Colonic mucosa (tissue), 4 donors: ENCODE results near the gene PIK3AP1. TPM values are rescaled to one million over a fixed set of nuclear protein-coding genes. Genes with fewer than 3 reads are reported as not detected.

Experiments
- DNase-seq: peaks from one replicate; pipeline ENCODE4 v3.0.0-alpha.2; 2020
- H3K27ac ChIP-seq: fragments of 200-600 bp; one replicate; pipeline ENCODE4 v1.8.0; 2021
- H3K27me3 ChIP-seq: fragments of 200-600 bp; one replicate; pipeline ENCODE4 v1.8.0; 2021
- H3K36me3 ChIP-seq: fragments of 200-600 bp; one replicate; pipeline ENCODE4 v1.8.0; 2021
- H3K4me1 ChIP-seq: fragments of 200-600 bp; one replicate; pipeline ENCODE4 v1.8.0; 2021; ENCODE audit warnings: mild to moderate bottlenecking
- H3K4me3 ChIP-seq: fragments of 200-600 bp; one replicate; pipeline ENCODE4 v1.8.0; 2021
- H3K9ac ChIP-seq, 2 donors: one replicate each; pipeline ENCODE4 v1.7.0; 2013; ENCODE audit warnings: control low read depth in 2 of 2, low read depth in 2 of 2, low read length in 2 of 2
- H3K9me3 ChIP-seq: fragments of 200-600 bp; one replicate; pipeline ENCODE4 v1.8.0; 2021
- intact Hi-C: fragments of 100-400 bp; cut with DNase I; formaldehyde crosslinking; loops from one replicate; pipeline ENCODE4 v1.14.1; 2022
- total RNA-seq, 2 donors: library from RNA; stranded (reverse); fragmentation: NEBNext Ultra II Directional in 1 of 2; extraction: Animal tissue kit (Norgen Biotek cat#: 25700) in 1 of 2; gene quantifications; one replicate each; pipeline ENCODE4 v1.2.1, GENCODE V29; 2021
- TF ChIP-seq, protein P1 (sequence below): fragments of 200-600 bp; IDR thresholded peaks from one replicate; pipeline ENCODE4 v1.8.0; 2022; ENCODE audit warnings: antibody characterized with exemption, mild to moderate bottlenecking
- donor health status: healthy.
- donor health status: DM: no; HTN: no; CAD: no.
- donor health status: DM: no; HTN: no; CAD: no.

The PIK3AP1 gene
- total RNA-seq, 2 donors from 2014 or later: 10.9 to 12.4 TPM

- no peak for DNase-seq
Measured at GRCh38 chr10:96708456-96708855, 11.9 kb downstream of the PIK3AP1 start.

DNA sequence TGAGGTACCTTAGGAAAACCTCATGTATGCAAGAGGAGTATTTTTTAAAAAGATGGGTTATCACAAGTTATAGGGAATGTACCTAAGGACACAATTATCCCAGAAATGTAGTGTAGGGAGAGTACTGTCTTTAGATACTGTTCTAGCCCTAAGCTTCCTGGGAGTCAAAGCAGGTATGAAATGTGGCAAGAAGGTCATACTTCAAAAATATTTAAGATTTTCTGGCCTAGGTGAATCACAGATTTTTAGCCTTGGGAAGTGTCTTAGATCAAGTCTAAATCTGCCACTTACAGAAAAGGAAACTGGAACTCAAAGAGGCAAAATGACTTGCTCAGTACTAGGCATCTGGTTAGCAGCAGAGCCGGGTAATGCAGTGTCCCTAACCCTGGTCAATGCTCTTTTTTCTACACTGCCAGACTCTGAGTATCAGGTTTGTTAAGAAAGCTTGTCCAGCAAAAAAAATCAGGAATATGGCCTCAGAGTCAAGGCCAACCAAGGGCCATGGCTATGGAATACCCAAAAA is 13.9 kb downstream of the PIK3AP1 start:
- no peaks in the 10 kb centered on the region for H3K9me3 ChIP-seq
- H3K9ac ChIP-seq: no peak overlapping the region
- no peak overlapping the region for H3K4me3 ChIP-seq
- TF ChIP-seq, protein P1, sequence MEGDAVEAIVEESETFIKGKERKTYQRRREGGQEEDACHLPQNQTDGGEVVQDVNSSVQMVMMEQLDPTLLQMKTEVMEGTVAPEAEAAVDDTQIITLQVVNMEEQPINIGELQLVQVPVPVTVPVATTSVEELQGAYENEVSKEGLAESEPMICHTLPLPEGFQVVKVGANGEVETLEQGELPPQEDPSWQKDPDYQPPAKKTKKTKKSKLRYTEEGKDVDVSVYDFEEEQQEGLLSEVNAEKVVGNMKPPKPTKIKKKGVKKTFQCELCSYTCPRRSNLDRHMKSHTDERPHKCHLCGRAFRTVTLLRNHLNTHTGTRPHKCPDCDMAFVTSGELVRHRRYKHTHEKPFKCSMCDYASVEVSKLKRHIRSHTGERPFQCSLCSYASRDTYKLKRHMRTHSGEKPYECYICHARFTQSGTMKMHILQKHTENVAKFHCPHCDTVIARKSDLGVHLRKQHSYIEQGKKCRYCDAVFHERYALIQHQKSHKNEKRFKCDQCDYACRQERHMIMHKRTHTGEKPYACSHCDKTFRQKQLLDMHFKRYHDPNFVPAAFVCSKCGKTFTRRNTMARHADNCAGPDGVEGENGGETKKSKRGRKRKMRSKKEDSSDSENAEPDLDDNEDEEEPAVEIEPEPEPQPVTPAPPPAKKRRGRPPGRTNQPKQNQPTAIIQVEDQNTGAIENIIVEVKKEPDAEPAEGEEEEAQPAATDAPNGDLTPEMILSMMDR: no peak
- intact Hi-C loops: no loop called here
- DNase-seq: no peak
- no peaks in the 10 kb centered on the region for H3K4me1 ChIP-seq
- H3K27me3 ChIP-seq: no peaks in the 10 kb centered on the region
- H3K36me3 ChIP-seq: no peaks in the 10 kb centered on the region
- no peak overlapping the region for H3K27ac ChIP-seq

More at GRCh38 chr10:96708456-96708855, 11.9 kb downstream of the PIK3AP1 start:
- Histone ChIP-seq H3K36me3 (no peaks in the 10 kb centered on the region), H3K9ac (no peak overlapping the region), H3K9me3 (no peaks in the 10 kb centered on the region), H3K4me1 (no peaks in the 10 kb centered on the region), H3K4me3 (no peak overlapping the region), H3K27ac (no peak overlapping the region), H3K27me3 (no peaks in the 10 kb centered on the region)
- TF ChIP-seq, protein P1: no peak
- intact Hi-C loops: no loop called here

GRCh38 chr10:96705134-96705533 is 15.2 kb downstream of the PIK3AP1 start:
- no peaks in the 10 kb centered on the region for H3K27me3 ChIP-seq
- no peaks in the 10 kb centered on the region for H3K36me3 ChIP-seq
- no peak overlapping the region for H3K9ac ChIP-seq
- DNase-seq: no peak
- no peak overlapping the region for H3K4me3 ChIP-seq
- H3K9me3 ChIP-seq: no peaks in the 10 kb centered on the region
- TF ChIP-seq, protein P1: no peak
- intact Hi-C loops: no loop called here
- H3K4me1 ChIP-seq: no peaks in the 10 kb centered on the region
- H3K27ac ChIP-seq: no peak overlapping the region

GRCh38 chr10:96704563-96704962 is 15.8 kb downstream of the PIK3AP1 start:
- TF ChIP-seq, protein P1: no peak
- Histone ChIP-seq H3K36me3 (no peaks in the 10 kb centered on the region), H3K9me3 (no peaks in the 10 kb centered on the region), H3K9ac (no peak overlapping the region), H3K4me3 (no peak overlapping the region), H3K27ac (no peak overlapping the region), H3K27me3 (no peaks in the 10 kb centered on the region), H3K4me1 (no peaks in the 10 kb centered on the region)
- DNase-seq: no peak
- intact Hi-C loops: no loop called here

- Histone ChIP-seq H3K9me3 (no peaks in the 10 kb centered on the region), H3K4me3 (no peak overlapping the region), H3K27ac (no peak overlapping the region), H3K36me3 (no peaks in the 10 kb centered on the region), H3K27me3 (no peaks in the 10 kb centered on the region), H3K4me1 (no peaks in the 10 kb centered on the region), H3K9ac (no peak overlapping the region)
- no peak for DNase-seq
- intact Hi-C loops: no loop called here
- TF ChIP-seq, protein P1: no peak
Measured at GRCh38 chr10:96703358-96703757, 17.0 kb downstream of the PIK3AP1 start.
